ENCODE results near the gene FPR2.

FPR2 gene

DNA sequence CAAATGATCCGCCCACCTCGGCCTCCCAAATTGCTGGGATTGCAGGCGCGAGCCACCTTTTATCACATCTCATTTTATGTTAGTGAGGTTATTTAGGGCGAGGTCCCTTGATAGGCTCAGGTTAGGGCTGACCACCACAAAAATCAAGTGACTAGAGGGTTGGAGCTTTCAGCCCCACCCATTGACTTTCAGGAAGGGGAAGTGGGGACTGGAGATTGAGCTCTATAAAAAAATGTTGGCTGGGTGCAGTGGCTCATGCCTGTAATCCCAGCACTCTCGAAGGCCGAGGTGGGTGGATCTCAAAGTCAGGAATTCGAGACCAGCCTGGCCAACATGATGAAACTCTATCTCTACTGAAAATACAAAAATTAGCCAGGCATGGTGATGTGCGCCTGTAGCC is 54.1 kb downstream of the FPR2 start:
- TF ChIP-seq, protein P1, sequence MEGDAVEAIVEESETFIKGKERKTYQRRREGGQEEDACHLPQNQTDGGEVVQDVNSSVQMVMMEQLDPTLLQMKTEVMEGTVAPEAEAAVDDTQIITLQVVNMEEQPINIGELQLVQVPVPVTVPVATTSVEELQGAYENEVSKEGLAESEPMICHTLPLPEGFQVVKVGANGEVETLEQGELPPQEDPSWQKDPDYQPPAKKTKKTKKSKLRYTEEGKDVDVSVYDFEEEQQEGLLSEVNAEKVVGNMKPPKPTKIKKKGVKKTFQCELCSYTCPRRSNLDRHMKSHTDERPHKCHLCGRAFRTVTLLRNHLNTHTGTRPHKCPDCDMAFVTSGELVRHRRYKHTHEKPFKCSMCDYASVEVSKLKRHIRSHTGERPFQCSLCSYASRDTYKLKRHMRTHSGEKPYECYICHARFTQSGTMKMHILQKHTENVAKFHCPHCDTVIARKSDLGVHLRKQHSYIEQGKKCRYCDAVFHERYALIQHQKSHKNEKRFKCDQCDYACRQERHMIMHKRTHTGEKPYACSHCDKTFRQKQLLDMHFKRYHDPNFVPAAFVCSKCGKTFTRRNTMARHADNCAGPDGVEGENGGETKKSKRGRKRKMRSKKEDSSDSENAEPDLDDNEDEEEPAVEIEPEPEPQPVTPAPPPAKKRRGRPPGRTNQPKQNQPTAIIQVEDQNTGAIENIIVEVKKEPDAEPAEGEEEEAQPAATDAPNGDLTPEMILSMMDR (conservative IDR thresholded peaks at IDR 0.05; ENCODE audit: low read depth), result no peak
- ChIA-PET CTCF (no interaction called here), POLR2A (ENCODE audit: low non-redundant PET) (no interaction called here)
- no peak overlapping the region for H3K27ac ChIP-seq
- DNase-seq (ENCODE audit: low spot score), result no peak

DNA sequence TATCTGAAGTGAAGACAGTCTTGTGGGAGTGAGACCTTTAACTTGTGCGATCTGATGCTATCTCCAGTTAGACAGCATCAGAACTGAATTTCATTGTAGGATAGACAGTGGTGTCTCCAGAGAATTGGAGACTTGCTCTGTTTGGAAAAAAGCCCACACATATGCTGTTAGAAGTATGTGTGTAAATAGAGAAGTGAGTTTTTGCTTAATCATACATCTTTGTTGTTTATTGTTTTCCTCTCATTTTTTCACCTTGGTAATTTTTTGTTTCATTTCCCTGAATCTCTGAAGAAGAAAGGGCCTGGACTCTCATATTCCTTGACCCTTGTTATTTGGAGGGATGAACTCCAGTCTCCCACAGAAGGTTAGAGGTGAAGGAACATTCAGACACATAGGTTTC is 55.7 kb downstream of the FPR2 start:
- no peak for DNase-seq (ENCODE audit: low spot score)

GRCh38 chr19:51820011-51820410 is 59.0 kb downstream of the FPR2 start:
- TF ChIP-seq, protein P1 (conservative IDR thresholded peaks at IDR 0.05; ENCODE audit: low read depth), result no peak
- ChIA-PET POLR2A (ENCODE audit: low non-redundant PET) (no interaction called here), CTCF (no interaction called here)

More for the DNA sequence above, 55.7 kb downstream of the FPR2 start:
- TF ChIP-seq, protein P1 (conservative IDR thresholded peaks at IDR 0.05; ENCODE audit: low read depth), result no peak
- ChIA-PET POLR2A (ENCODE audit: low non-redundant PET) (no interaction called here), CTCF (no interaction called here)
- no peak overlapping the region for H3K27ac ChIP-seq

More at GRCh38 chr19:51820011-51820410, 59.0 kb downstream of the FPR2 start:
- H3K27ac ChIP-seq, result no peak overlapping the region
- no peak for DNase-seq (ENCODE audit: low spot score)
